GM21786 (cell line): Measurements from ENCODE around the gene PLCL1.
A peak's percentile ranks its signal among the peaks of the same experiment; 100 is the strongest.

Experiments used
- ATAC-seq: cut with Tn5 transposase; IDR thresholded peaks from one replicate; pipeline ENCODE4 v1.9.1; 2021; ENCODE audit not compliant: unreplicated experiment

Gene PLCL1

GRCh38 chr2:197804049-197804757, at the start of gene PLCL1:
PLCL1 (plus strand) TSS chr2:197804593.
- ATAC-seq, result peak; percentile 99

- no peak for ATAC-seq
Observed at GRCh38 chr2:197759013-197759412, 45.4 kb upstream of the PLCL1 start.

- no peak for ATAC-seq
Observed at GRCh38 chr2:197759625-197760292, 44.6 kb upstream of the PLCL1 start.

GRCh38 chr2:197760293-197760657, 44.1 kb upstream of the PLCL1 start:
- no peak for ATAC-seq

GRCh38 chr2:197777823-197778407, 26.5 kb upstream of the PLCL1 start:
- no peak for ATAC-seq

GRCh38 chr2:197779261-197779660, 25.1 kb upstream of the PLCL1 start:
- no peak for ATAC-seq

- ATAC-seq, result no peak
Observed at GRCh38 chr2:197782126-197782525, 22.3 kb upstream of the PLCL1 start.

GRCh38 chr2:197784956-197785941, 19.1 kb upstream of the PLCL1 start, which contains the start of gene BOLL:
BOLL (minus strand) TSS chr2:197785319; CDS start chr2:197781850, 3,469 bp downstream.
- ATAC-seq, result peak; percentile 9

GRCh38 chr2:197786010-197786877, 18.1 kb upstream of the PLCL1 start:
- ATAC-seq, result peak; percentile 57

- ATAC-seq, result no peak
Observed at GRCh38 chr2:197793456-197793855, 10.9 kb upstream of the PLCL1 start.

- ATAC-seq, result no peak
Observed at GRCh38 chr2:197795277-197795676, 9.1 kb upstream of the PLCL1 start.

- ATAC-seq, result no peak
Observed at GRCh38 chr2:197798187-197798586, 6.2 kb upstream of the PLCL1 start.

- no peak for ATAC-seq
Observed at GRCh38 chr2:197799068-197799467, 5.3 kb upstream of the PLCL1 start.

- ATAC-seq, result no peak
Observed at GRCh38 chr2:197800091-197800490, 4.3 kb upstream of the PLCL1 start.

GRCh38 chr2:197801033-197801432, 3.4 kb upstream of the PLCL1 start:
- no peak for ATAC-seq

- ATAC-seq, result peak; percentile 36
Observed at GRCh38 chr2:197803033-197803444, 1.4 kb upstream of the PLCL1 start.

GRCh38 chr2:197804758-197805714, 643 bp downstream of the PLCL1 start:
- peak; percentile 29 for ATAC-seq

- ATAC-seq, result no peak
Observed at GRCh38 chr2:197805715-197806633, 1.6 kb downstream of the PLCL1 start.
